Measurements from ENCODE around the gene FBXW4. TPM values are rescaled to one million over a fixed set of nuclear protein-coding genes. Genes with fewer than 3 reads are reported as not detected.

FBXW4 gene
- total and polyA plus RNA-seq, 9 of the 15 experiments (the other 6 are each of a cell fraction or from before 2014, with no cell fraction given): 1.0 to 10.6 (median 5.4) TPM

GRCh38 chr10:101686133-101686925 is 8.6 kb downstream of the FBXW4 start:
- DNase-seq (ENCODE audit: extremely low read depth in 1 of 4, low spot score in 3 of 4): no peak
- Histone ChIP-seq H3K36me3 (ENCODE audit: control insufficient read depth, insufficient read depth, low read length) (no peaks in the 10 kb centered on the region), H3K9ac (ENCODE audit: insufficient read depth in 1 of 2, low read depth in 2 of 2, low read length in 2 of 2) (no peak overlapping the region), H3K9me1 (ENCODE audit: control insufficient read depth, insufficient read depth, low read length) (no peaks in the 10 kb centered on the region), H3K9me3 (replicated peaks; ENCODE audit: control insufficient read depth, insufficient read depth, low read depth, low read length) (no peaks in the 10 kb centered on the region), H2AFZ (ENCODE audit: low read depth, low read length) (no peak overlapping the region), H4K20me1 (replicated peaks; ENCODE audit: control insufficient read depth, insufficient read depth, low read length) (0 out of 2 replicates have a peak, but pooled peaks cover 4% of the 10 kb centered on the region), H3K4me1 (replicated peaks in 1 of 2; ENCODE audit: control insufficient read depth in 2 of 2, insufficient read depth in 2 of 2, low read length in 2 of 2) (peaks cover 3 to 12% of the 10 kb centered on the region in 2 experiments; a peak in 3 of 5 replicates), H3K79me2 (ENCODE audit: control insufficient read depth, insufficient read depth, low read length) (no peaks in the 10 kb centered on the region), H3K4me2 (ENCODE audit: insufficient read depth, low read length) (no peak overlapping the region), H3K27me3 (ENCODE audit: control insufficient read depth in 2 of 2, insufficient read depth in 2 of 2, low read length in 2 of 2) (no peaks in the 10 kb centered on the region), H3K27ac (ENCODE audit: extremely low read depth, low read depth, low read length) (no peak overlapping the region), H3K4me3 (no peak overlapping the region)
- ChIA-PET POLR2A (interaction anchor here (0.6 to 1.2 kb wide), 4 partner anchors 9 to 1898 kb away, joined by 3 to 4 read pairs (median 4); no protein-coding TSS in a partner anchor), CTCF (ENCODE audit: low intra/inter-chr PET ratio) (no interaction called here)
- in situ Hi-C loops (cut with MboI): no loop called here
- intact Hi-C loops (cut with micrococcal nuclease): no loop called here
- ATAC-seq: no peak
- no peak for FAIRE-seq
- TF ChIP-seq BHLHE40 (IDR thresholded peaks at IDR 0.05; ENCODE audit: low read length) (no peak), KAT8 (IDR thresholded peaks at IDR 0.05; ENCODE audit: low read depth) (no peak), ZNF140 (CRISPR knock-in tag; IDR thresholded peaks at IDR 0.05) (no peak), ZNF239 (CRISPR knock-in tag; IDR thresholded peaks at IDR 0.05) (peak; percentile 95), ETV5 (CRISPR knock-in tag; IDR thresholded peaks at IDR 0.05; ENCODE audit: low read depth) (no peak), CUX1 (CRISPR knock-in tag; IDR thresholded peaks at IDR 0.05) (no peak), RBM25 (IDR thresholded peaks at IDR 0.05; ENCODE audit: low read depth, low read length, severe bottlenecking) (peak; percentile 50), NFYB (IDR thresholded peaks at IDR 0.05; ENCODE audit: extremely low read depth, insufficient read length) (no peak)
- 74% methylated on average over 5 of the region's 5 CpGs for WGBS (ENCODE audit: insufficient coverage, low coverage, missing lambda C conversion rate)
- no TSS peak for BruUV-seq (replicated peaks)

Data from K562 (cell line).